Measurements from ENCODE around the gene SYS1. TPM values are rescaled to one million over a fixed set of nuclear protein-coding genes. Genes with fewer than 3 reads are reported as not detected.
A peak's percentile ranks its signal among the peaks of the same experiment; 100 is the strongest.

The SYS1 gene
- total RNA-seq, 2 donors from 2014 or later: 29.3 to 57.4 TPM

GRCh38 chr20:45354423-45355208 is 8.3 kb upstream of the SYS1 start:
- no peak for DNase-seq (ENCODE audit: low spot score)
- whole genome bisulfite sequencing: 73% methylated on average over 9 of the region's 9 CpGs
- no peaks in the 10 kb centered on the region for H3K9me3 ChIP-seq
- peaks cover 5% of the 10 kb centered on the region for H3K4me1 ChIP-seq (replicated peaks)
- intact Hi-C loops (cut with DNase I): no loop called here
- no peak overlapping the region for H3K27ac ChIP-seq
- TF ChIP-seq CTCF (IDR thresholded peaks at IDR 0.05): no peak
- TF ChIP-seq POLR2AphosphoS5 (IDR thresholded peaks at IDR 0.05): no peak
- no peak for TF ChIP-seq POLR2A (IDR thresholded peaks at IDR 0.05)
- H3K4me3 ChIP-seq: no peak overlapping the region
- H3K27me3 ChIP-seq (replicated peaks; ENCODE audit: insufficient read depth): no peaks in the 10 kb centered on the region
- no peaks in the 10 kb centered on the region for H3K36me3 ChIP-seq

- H3K9me3 ChIP-seq: no peaks in the 10 kb centered on the region
- no peak overlapping the region for H3K27ac ChIP-seq
- H3K36me3 ChIP-seq: no peaks in the 10 kb centered on the region
- intact Hi-C loops (cut with DNase I): no loop called here
- DNase-seq (ENCODE audit: low spot score): no peak
- no peaks in the 10 kb centered on the region for H3K27me3 ChIP-seq (replicated peaks; ENCODE audit: insufficient read depth)
- peaks cover 5% of the 10 kb centered on the region for H3K4me1 ChIP-seq (replicated peaks)
- TF ChIP-seq POLR2A (IDR thresholded peaks at IDR 0.05): no peak
- TF ChIP-seq CTCF (IDR thresholded peaks at IDR 0.05): no peak
- TF ChIP-seq POLR2AphosphoS5 (IDR thresholded peaks at IDR 0.05): no peak
- WGBS: 43% methylated on average over 5 of the region's 5 CpGs
- no peak overlapping the region for H3K4me3 ChIP-seq
These were observed 7.5 kb upstream of the SYS1 start for GRCh38 chr20:45355209-45356084.

GRCh38 chr20:45358282-45359068 is 4.5 kb upstream of the SYS1 start:
- H3K4me3 ChIP-seq: no peak overlapping the region
- WGBS: 23% methylated on average over 10 of the region's 10 CpGs
- H3K4me1 ChIP-seq (replicated peaks): peaks cover 5% of the 10 kb centered on the region

GRCh38 chr20:45359069-45359405 is 3.9 kb upstream of the SYS1 start:
- H3K4me3 ChIP-seq: no peak overlapping the region
- H3K27me3 ChIP-seq (replicated peaks; ENCODE audit: insufficient read depth): no peaks in the 10 kb centered on the region
- H3K9me3 ChIP-seq: no peaks in the 10 kb centered on the region
- H3K27ac ChIP-seq: peak overlapping the region; percentile 64 to 75
- intact Hi-C loops (cut with DNase I): no loop called here
- DNase-seq (ENCODE audit: low spot score): no peak
- H3K36me3 ChIP-seq: no peaks in the 10 kb centered on the region
- 62% methylated on average over 7 of the region's 7 CpGs for WGBS
- H3K4me1 ChIP-seq (replicated peaks): peaks cover 5% of the 10 kb centered on the region
- TF ChIP-seq POLR2AphosphoS5 (IDR thresholded peaks at IDR 0.05): peak; percentile 44
- no peak for TF ChIP-seq CTCF (IDR thresholded peaks at IDR 0.05)

More at GRCh38 chr20:45358282-45359068, 4.5 kb upstream of the SYS1 start:
- TF ChIP-seq POLR2AphosphoS5 (IDR thresholded peaks at IDR 0.05) (peak; percentile 92), POLR2A (IDR thresholded peaks at IDR 0.05) (peak; percentile 23), CTCF (IDR thresholded peaks at IDR 0.05) (peak in 2 of 4 experiments; percentile 11 to 28)
- peak; percentile 66 for DNase-seq (ENCODE audit: low spot score)
- H3K27me3 ChIP-seq (replicated peaks; ENCODE audit: insufficient read depth): no peaks in the 10 kb centered on the region
- H3K36me3 ChIP-seq: no peaks in the 10 kb centered on the region
- peak overlapping the region; percentile 64 to 75 for H3K27ac ChIP-seq
- intact Hi-C loops (cut with DNase I): no loop called here
- H3K9me3 ChIP-seq: no peaks in the 10 kb centered on the region

Data from prostate gland (tissue), 2 donors.